Caki2 (cell line): ENCODE data around the gene NMNAT1. TPM values are rescaled to one million over a fixed set of nuclear protein-coding genes. Genes with fewer than 3 reads are reported as not detected.

Source experiments
- DNase-seq: peaks from one replicate; pipeline ENCODE4 v3.0.0-alpha.2; 2015; ENCODE audit warnings: low read depth
- in situ Hi-C: cut with HindIII; loops from 2 replicates; pipeline ENCODE4 v1.10.0; 2016; ENCODE audit warnings: low sequenced_read_pairs, low pct_unique_long_range_greater_than_20kb, mixed read lengths
- total RNA-seq: library from RNA; depleted of rRNA; stranded (reverse); fragments of >200 nt; shearing (Covaris generic); gene quantifications from 2 replicates; pipeline ENCODE4 v1.2.3, GENCODE V29; 2014; ENCODE audit warnings: low replicate concordance; rRNA removed

Gene NMNAT1
- total RNA-seq = 2.6 and 18.5 TPM in 2 replicates

- peak; percentile 93 for DNase-seq
- in situ Hi-C loops = no loop called here
These were observed at the start of gene NMNAT1, which contains the start of gene LZIC for GRCh38 chr1:9942939-9943788. Gene NMNAT1, plus strand, starts transcription at chr1:9943475. Its CDS starts 28,599 bp downstream, at chr1:9972074. Gene LZIC, minus strand, starts transcription at chr1:9943391. Its CDS starts 6,772 bp downstream, at chr1:9936619.

- in situ Hi-C loops = no loop called here
- peak; percentile 45 for DNase-seq
These were observed 49.2 kb upstream of the NMNAT1 start for GRCh38 chr1:9894115-9894514.

- in situ Hi-C loops = no loop called here
- DNase-seq = no peak
These were observed 42.9 kb upstream of the NMNAT1 start for GRCh38 chr1:9900142-9901043.

- DNase-seq = no peak
- in situ Hi-C loops = no loop called here
These were observed 41.9 kb upstream of the NMNAT1 start for GRCh38 chr1:9901148-9902059.

GRCh38 chr1:9902060-9902452 lies 41.2 kb upstream of the NMNAT1 start:
- in situ Hi-C loops = no loop called here
- DNase-seq = no peak

DNA sequence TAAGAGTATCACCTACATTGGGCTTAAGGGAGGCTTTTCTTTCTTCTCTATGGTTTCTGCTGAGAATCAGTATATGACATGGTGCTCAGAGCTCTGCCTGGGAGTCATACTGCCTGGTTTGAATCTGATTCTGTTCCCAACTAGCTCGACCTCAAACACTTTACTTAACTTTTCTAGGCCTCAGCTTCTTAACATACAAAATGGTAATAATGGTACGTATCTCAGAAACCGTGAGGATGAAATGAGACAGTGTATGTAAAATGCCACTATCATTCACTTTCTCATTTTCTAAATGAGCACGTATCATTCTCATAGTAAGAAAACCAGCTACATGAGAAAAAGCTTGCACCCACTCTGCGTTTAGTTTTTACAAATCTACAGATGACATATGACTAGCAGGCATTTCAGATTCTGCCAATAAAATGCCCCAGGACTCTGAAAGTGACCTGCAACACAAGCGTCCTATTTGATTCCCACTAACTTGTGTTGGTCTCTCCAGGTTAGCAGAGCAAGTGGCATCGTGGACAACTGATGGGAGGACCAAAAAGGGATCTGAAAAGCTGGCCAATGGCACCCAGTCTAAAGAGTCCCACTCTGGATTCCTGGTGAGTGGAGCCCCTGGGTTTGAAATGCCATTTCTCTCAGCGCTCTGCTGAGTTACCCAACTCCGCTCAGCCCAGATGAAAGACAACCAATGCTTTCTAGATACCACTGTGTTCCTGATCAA lies 39.3 kb upstream of the NMNAT1 start:
- DNase-seq = no peak
- in situ Hi-C loops = no loop called here

GRCh38 chr1:9904596-9904995 lies 38.7 kb upstream of the NMNAT1 start:
- in situ Hi-C loops = no loop called here
- no peak for DNase-seq

DNA sequence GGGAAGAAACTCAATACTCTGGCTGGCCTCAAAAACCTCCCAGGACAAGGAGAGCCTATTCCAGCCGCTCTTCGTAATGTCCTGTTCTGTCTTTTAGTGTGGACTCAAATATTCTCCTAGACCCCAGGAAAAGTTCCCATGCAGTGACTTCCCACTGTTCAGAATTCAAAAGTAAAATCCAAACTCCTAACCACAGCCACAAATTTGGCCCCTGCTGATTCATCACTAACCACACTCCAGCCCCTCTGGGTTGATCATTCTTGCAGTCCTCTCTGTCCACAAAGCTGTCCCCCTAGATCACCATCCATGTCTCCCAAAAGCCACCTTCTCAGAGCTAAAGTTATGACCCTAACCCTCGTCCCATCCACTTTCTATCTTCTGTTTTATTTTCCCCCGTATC lies 38.3 kb upstream of the NMNAT1 start:
- in situ Hi-C loops = no loop called here
- no peak for DNase-seq

DNA sequence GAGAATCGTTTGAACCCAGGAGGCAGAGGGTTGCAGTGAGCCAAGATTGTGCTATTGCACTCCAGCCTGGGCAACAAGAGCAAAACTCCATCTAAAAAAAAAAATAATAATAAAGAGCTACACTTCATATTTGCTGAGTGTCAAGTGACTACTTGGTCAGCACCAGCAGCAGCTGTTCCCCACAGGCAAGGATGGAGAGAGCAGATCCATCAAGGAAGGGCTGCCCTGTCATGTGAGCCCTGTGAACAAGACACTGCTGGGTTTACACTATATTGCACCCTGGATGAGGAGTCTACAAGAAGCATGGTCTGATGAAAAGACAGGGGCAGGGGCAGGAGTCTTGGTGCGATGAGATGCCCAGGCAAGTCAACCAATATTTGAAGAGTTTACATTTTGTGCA lies 36.8 kb upstream of the NMNAT1 start:
- no peak for DNase-seq
- in situ Hi-C loops = no loop called here

DNA sequence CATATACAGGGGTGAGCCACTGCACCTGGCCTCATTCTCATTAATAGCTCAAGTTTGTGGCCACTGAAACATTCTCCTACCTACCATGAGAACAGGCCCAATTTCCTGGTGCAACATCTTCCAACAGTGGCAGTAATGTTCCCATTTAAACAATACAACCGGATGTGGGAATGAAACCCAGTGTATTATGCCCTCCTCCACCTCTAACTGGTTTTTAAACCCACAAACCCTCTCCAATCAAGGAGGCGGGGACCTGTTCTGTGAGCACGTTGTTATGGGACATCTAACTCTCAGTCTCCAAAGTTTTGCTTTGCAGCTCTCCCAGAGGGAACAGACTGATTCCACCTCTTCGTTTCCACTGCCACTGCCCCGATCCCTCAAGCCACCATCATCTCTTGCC lies 35.8 kb upstream of the NMNAT1 start:
- in situ Hi-C loops = no loop called here
- DNase-seq = no peak

- DNase-seq = no peak
- in situ Hi-C loops = no loop called here
These were observed 34.4 kb upstream of the NMNAT1 start for GRCh38 chr1:9908871-9909233.

GRCh38 chr1:9909234-9910046 lies 33.8 kb upstream of the NMNAT1 start:
- DNase-seq = no peak
- in situ Hi-C loops = no loop called here

DNA sequence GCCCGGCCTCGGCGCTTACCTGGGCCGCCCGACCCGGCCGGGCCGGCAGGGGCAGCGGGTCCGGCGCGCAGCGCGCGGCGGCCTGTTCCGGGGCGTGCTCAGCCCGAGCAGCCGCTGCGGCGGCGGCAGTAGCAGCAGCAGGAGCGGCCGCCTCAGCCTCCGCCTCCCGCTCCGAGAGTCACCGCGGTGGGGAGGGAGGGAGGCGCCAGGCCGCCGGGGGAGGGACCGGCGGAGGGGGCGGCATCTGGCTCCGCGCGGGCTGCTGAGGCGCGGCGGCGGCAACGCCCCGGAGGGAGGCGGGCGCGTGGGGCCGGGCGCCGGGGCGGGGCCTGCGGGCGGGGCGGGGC lies 33.2 kb upstream of the NMNAT1 start, which contains the start of gene CTNNBIP1:
Gene CTNNBIP1 (minus strand): TSS at position 194 of the 347 bp plus-strand sequence. CDS start 38,205 bp downstream, outside the sequence.
- no peak for DNase-seq
- in situ Hi-C loops = no loop called here

DNA sequence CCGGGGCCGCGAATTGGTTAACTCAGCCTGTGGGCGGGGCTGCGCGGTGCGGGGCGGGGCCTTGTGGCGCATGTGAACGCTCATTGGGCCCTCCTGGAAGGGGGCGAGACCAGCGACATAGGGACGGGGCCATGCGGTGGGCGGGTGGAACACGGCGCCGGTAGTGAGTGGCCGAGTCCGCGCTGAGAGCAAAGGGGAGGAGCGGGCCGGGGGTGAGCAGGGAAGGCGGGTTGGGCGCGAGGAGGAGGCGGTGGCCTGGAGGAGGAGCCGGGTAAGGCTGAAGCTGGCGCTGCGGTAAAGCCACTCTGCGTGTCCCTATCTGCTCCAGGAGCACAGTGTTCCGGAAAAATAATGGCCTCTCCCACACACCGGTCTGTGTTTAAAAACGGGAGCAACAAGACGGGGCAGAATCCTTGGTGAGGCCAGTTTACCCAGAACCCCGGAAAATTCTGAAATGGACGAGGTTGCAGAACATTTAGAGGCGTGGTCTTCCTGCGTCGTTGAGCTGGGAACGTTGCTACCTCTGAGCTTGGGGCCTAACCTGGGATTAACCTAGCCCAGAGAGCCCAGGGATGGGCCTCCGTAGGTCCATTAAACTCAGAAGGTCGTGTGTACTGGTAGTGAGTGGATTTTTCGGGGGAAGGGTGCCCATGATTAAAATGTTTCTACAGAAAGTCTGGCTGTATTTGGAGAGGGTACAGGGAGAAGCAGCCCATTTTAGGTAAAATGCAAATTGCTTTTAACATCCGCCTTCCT lies 32.7 kb upstream of the NMNAT1 start:
- peak; percentile 97 for DNase-seq
- in situ Hi-C loops = no loop called here

DNA sequence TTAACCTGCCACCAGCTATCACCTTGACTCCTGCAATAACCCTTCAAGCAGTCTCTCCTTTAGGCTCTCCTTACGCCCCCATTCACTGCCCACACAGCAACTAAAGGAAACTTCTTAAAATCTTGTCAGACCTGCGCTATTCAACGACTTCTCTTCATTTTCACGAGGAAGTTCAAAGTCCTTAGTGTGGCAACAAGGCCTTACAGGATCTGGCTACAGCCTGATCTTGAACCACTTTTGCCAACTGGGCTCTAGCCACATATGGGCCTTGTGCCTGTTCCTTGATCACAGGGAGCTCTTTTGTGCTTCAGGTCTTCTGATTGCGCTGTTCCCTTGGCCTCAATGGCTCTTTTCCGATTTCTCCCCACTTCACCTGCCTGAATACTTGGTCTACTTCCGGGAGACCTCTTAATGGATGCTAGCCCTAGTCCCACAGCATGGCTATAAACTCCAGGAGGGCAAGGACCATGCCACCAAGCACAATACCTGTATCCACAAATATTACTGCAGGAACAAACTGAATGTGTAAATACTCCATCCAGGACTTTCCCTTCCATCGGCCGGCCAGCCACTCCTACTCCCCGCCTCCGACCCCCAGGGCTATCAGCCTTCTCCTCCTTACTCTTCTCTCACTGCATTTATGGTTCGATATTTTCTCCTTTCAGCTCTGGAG lies 30.9 kb upstream of the NMNAT1 start:
- DNase-seq = no peak
- in situ Hi-C loops = no loop called here

GRCh38 chr1:9914610-9914937 lies 28.7 kb upstream of the NMNAT1 start:
- no peak for DNase-seq
- in situ Hi-C loops = no loop called here
